Pancreas (tissue), 10 donors: ENCODE results near the gene SMIM29. TPM values are rescaled to one million over a fixed set of nuclear protein-coding genes. Genes with fewer than 3 reads are reported as not detected.

ENCODE experiments used
- ATAC-seq, 4 donors: fragments of 200-7000 bp; cut with Tn5 transposase; one replicate each; pipeline versions ENCODE4 v1.8.0 to v1.9.1; 2020; ENCODE audit warnings: mild to moderate bottlenecking in 4 of 4, moderate library complexity in 4 of 4
- DNase-seq, 6 donors: peaks; one replicate each; pipeline ENCODE4 v3.0.0-alpha.2; 2020
- FAIRE-seq: peaks from 2 replicates; lab custom pipeline; 2012; peaks lifted over from hg19 to GRCh38; lab: Jason Lieb, UNC
- H3K27ac ChIP-seq, 4 donors: fragments of 200-600 bp; sonication (generic); 1 replicate in 3 of 4; 2 replicates in 1 of 4; pipeline versions ENCODE4 v1.5.0 to v1.8.0; 2020
- H3K27me3 ChIP-seq, 4 donors: fragments of 200-600 bp; one replicate each; pipeline ENCODE4 v1.8.0; 2021
- H3K36me3 ChIP-seq, 3 donors: fragments of 200-600 bp; sonication (generic) in 1 of 3; one replicate each; pipeline versions ENCODE4 v1.5.0 to v1.8.0; 2020 to 2021
- H3K4me1 ChIP-seq, 3 donors: fragments of 200-600 bp; one replicate each; pipeline ENCODE4 v1.8.0; 2021
- H3K4me3 ChIP-seq, 4 donors: fragments of 200-600 bp; sonication (generic) in 2 of 4; one replicate each; pipeline versions ENCODE4 v1.5.0 to v1.8.0; 2020 to 2021
- H3K9me3 ChIP-seq, 4 donors: fragments of 200-600 bp; one replicate each; pipeline ENCODE4 v1.8.0; 2021
- CTCF ChIP-seq, 4 donors: fragments of 200-600 bp; sonication (generic) in 3 of 4; IDR thresholded peaks; one replicate each; pipeline versions ENCODE4 v1.5.0 to v1.8.0; 2021; ENCODE audit warnings: antibody characterized with exemption in 4 of 4
- WGBS, 2 donors: extraction: QIAGEN DNeasy Blood & Tissue Kit; methylation state at CpG; one replicate each; pipeline ENCODE4 v1.1.7; 2013; 5-methylcytosine and 5-hydroxymethylcytosine counted together
- intact Hi-C, 3 donors: fragments of 100-400 bp; cut with DNase I; formaldehyde crosslinking; loops; one replicate each; pipeline versions ENCODE4 v1.11.1 to v1.14.2; 2022
- polyA plus RNA-seq, 2 donors: library from polyadenylated mRNA; stranded (reverse); fragments of 200-250 nt; gene quantifications; one replicate each; pipeline ENCODE4 v1.2.3, GENCODE V29; 2013
- total RNA-seq, 6 donors: library from RNA; stranded (reverse); fragmentation: NEBNext Ultra II Directional in 4 of 6; extraction: Animal tissue kit (Norgen Biotek cat#: 25700) in 4 of 6; gene quantifications; one replicate each; pipeline versions ENCODE4 v1.2.1 to v1.2.4, GENCODE V29; 2021 to 2023
- donor health status: healthy with polysubstance abuse.
- donor health status: DM: no; HTN: no; CAD: no; lungs with moderate emphysema.
- donor health status: DM: no; HTN: no; CAD: no.
- donor health status: control.
- donor health status: control.
- donor health status: Bipolar disorder and iron deficiency.
- donor health status: DM: yes; HTN: yes; CAD: no.
- donor health status: DM: no; HTN: no; CAD: no.
- donor health status: DM: no; HTN: no; CAD: no.
- donor health status: DM: yes; HTN: yes; CAD: no.

The SMIM29 gene
- total and polyA plus RNA-seq, 8 donors = 5.9 to 35.0 (median 8.2) TPM

GRCh38 chr6:34239500-34239825, 9.3 kb downstream of the SMIM29 start:
- DNase-seq (peak in 1 of 6 donors; percentile 19), ATAC-seq (no peak), FAIRE-seq (no peak)
- no peak for TF ChIP-seq CTCF (IDR thresholded peaks at IDR 0.05)
- no peaks in the 10 kb centered on the region for H3K9me3 ChIP-seq
- no peaks in the 10 kb centered on the region for H3K36me3 ChIP-seq
- 90 to 100% methylated on average over 3 of the region's 3 CpGs for WGBS, 2 donors
- no peaks in the 10 kb centered on the region for H3K27me3 ChIP-seq
- no peak overlapping the region for H3K27ac ChIP-seq
- no peak overlapping the region for H3K4me3 ChIP-seq
- intact Hi-C loops = no loop called here
- peaks cover 0 to 12% (median 0%) of the 10 kb centered on the region in 3 donors for H3K4me1 ChIP-seq

- no peak for ATAC-seq
- DNase-seq = peak in 1 of 6 donors; percentile 43
- Histone ChIP-seq H3K27me3 (no peaks in the 10 kb centered on the region), H3K4me3 (peak overlapping the region in 1 of 4 donors; percentile 69), H3K36me3 (no peaks in the 10 kb centered on the region), H3K4me1 (peaks cover 0 to 12% (median 0%) of the 10 kb centered on the region in 3 donors), H3K9me3 (no peaks in the 10 kb centered on the region), H3K27ac (no peak overlapping the region)
- intact Hi-C loops = no loop called here
- no peak for TF ChIP-seq CTCF (IDR thresholded peaks at IDR 0.05)
- FAIRE-seq = no peak
- WGBS, 2 donors = 82 to 86% methylated on average over 14 of the region's 14 CpGs
These were observed 10.0 kb downstream of the SMIM29 start for GRCh38 chr6:34238585-34239499.

- WGBS, 2 donors = 5 to 6% methylated on average over 52 to 64 of the region's 64 CpGs
- no peak for FAIRE-seq
These were observed 10.9 kb downstream of the SMIM29 start for GRCh38 chr6:34237722-34238584.

GRCh38 chr6:34237316-34237721, 11.5 kb downstream of the SMIM29 start:
- intact Hi-C loops = no loop called here
- peak overlapping the region; percentile 63 to 82 (median 68) for H3K4me3 ChIP-seq
- FAIRE-seq = no peak

More at GRCh38 chr6:34237722-34238584, 10.9 kb downstream of the SMIM29 start:
- Histone ChIP-seq H3K9me3 (no peaks in the 10 kb centered on the region), H3K36me3 (no peaks in the 10 kb centered on the region), H3K4me3 (peak overlapping the region; percentile 63 to 69 (median 68)), H3K27me3 (no peaks in the 10 kb centered on the region), H3K27ac (peak overlapping the region; percentile 22 to 58 (median 31)), H3K4me1 (peaks cover 0 to 12% (median 0%) of the 10 kb centered on the region in 3 donors)
- ATAC-seq (peak in 3 of 4 donors; percentile 17 to 44 (median 33)), DNase-seq (peak; percentile 35 to 77 (median 52))
- no peak for TF ChIP-seq CTCF (IDR thresholded peaks at IDR 0.05)
- intact Hi-C loops = no loop called here

More at GRCh38 chr6:34237316-34237721, 11.5 kb downstream of the SMIM29 start:
- no peak for TF ChIP-seq CTCF (IDR thresholded peaks at IDR 0.05)
- DNase-seq (peak in 4 of 6 donors; percentile 42 to 73 (median 52)), ATAC-seq (peak; percentile 33 to 59 (median 34))
- no peaks in the 10 kb centered on the region for H3K9me3 ChIP-seq
- peaks cover 0 to 12% (median 0%) of the 10 kb centered on the region in 3 donors for H3K4me1 ChIP-seq
- no peaks in the 10 kb centered on the region for H3K36me3 ChIP-seq
- 1 to 3% methylated on average over 8 to 78 of the region's 78 CpGs for WGBS, 2 donors
- no peaks in the 10 kb centered on the region for H3K27me3 ChIP-seq
- peak overlapping the region; percentile 22 to 88 (median 54) for H3K27ac ChIP-seq
